Endodermal cell (in vitro differentiated cells): Measurements from ENCODE around the gene GCSAM. TPM values are rescaled to one million over a fixed set of nuclear protein-coding genes. Genes with fewer than 3 reads are reported as not detected.

ENCODE experiments used
- DNase-seq: peaks from one replicate; pipeline ENCODE4 v3.0.0-alpha.2; 2017
- H3K27ac ChIP-seq: 2 replicates; pipeline ENCODE4 v1.5.1; 2013; ENCODE audit warnings: mild to moderate bottlenecking, low read depth, low read length, moderate library complexity
- H3K27me3 ChIP-seq: 2 replicates; pipeline ENCODE4 v1.6.1; 2013; ENCODE audit warnings: mild to moderate bottlenecking, low read length, moderate library complexity; ENCODE audit not compliant: insufficient read depth, control insufficient read depth, poor library complexity, severe bottlenecking
- H3K36me3 ChIP-seq: 2 replicates; pipeline ENCODE4 v1.7.0; 2013; ENCODE audit warnings: mild to moderate bottlenecking, low read length, moderate library complexity; ENCODE audit not compliant: control insufficient read depth, insufficient read depth
- H3K4me1 ChIP-seq: one replicate; pipeline ENCODE4 v1.7.0; 2013; ENCODE audit warnings: low read length; ENCODE audit not compliant: control insufficient read depth, insufficient read depth
- H3K4me3 ChIP-seq: 2 replicates; pipeline ENCODE4 v1.5.1; 2013; ENCODE audit warnings: mild to moderate bottlenecking, low read length, moderate library complexity
- H3K9ac ChIP-seq: 2 replicates; pipeline ENCODE4 v1.6.1; 2013; ENCODE audit warnings: mild to moderate bottlenecking, low read length, moderate library complexity; ENCODE audit not compliant: poor library complexity, severe bottlenecking; ENCODE audit errors: extremely low read depth
- H3K9me3 ChIP-seq: 2 replicates; pipeline ENCODE4 v1.6.1; 2013; ENCODE audit warnings: mild to moderate bottlenecking, low read length, moderate library complexity; ENCODE audit not compliant: control insufficient read depth
- H3K27ac Mint-ChIP-seq: 2 replicates; pipeline ENCODE4 v1.8.0; 2020; ENCODE audit warnings: mixed read lengths
- H3K27me3 Mint-ChIP-seq: 2 replicates; pipeline ENCODE4 v1.8.0; 2021; ENCODE audit warnings: mild to moderate bottlenecking, mixed read lengths; ENCODE audit not compliant: insufficient read depth
- H3K36me3 Mint-ChIP-seq: 2 replicates; pipeline ENCODE4 v1.8.0; 2020; ENCODE audit warnings: low read depth, mixed read lengths
- H3K4me1 Mint-ChIP-seq: 2 replicates; pipeline ENCODE4 v1.8.0; 2020; ENCODE audit warnings: mixed read lengths
- H3K4me3 Mint-ChIP-seq: 2 replicates; pipeline ENCODE4 v1.8.0; 2020; ENCODE audit warnings: mild to moderate bottlenecking, moderate library complexity, mixed read lengths
- H3K9me3 Mint-ChIP-seq: 2 replicates; pipeline ENCODE4 v1.8.0; 2020; ENCODE audit warnings: mild to moderate bottlenecking, mixed read lengths
- CTCF ChIP-seq: fragments of 200-600 bp; sonication (generic); conservative IDR thresholded peaks from 2 replicates; pipeline ENCODE4 v1.5.0; 2021; ENCODE audit warnings: antibody characterized with exemption, mild to moderate bottlenecking
- WGBS, 2 experiments: methylation state at CpG; one replicate each; pipeline versions ENCODE4 v1.1.5 to v1.1.7; 2013; ENCODE audit warnings: missing lambda C conversion rate in 2 of 2, mixed read lengths in 1 of 2; ENCODE audit not compliant: insufficient coverage in 1 of 2, insufficient read length in 1 of 2; 5-methylcytosine and 5-hydroxymethylcytosine counted together
- total RNA-seq, 2 donors: library from RNA; stranded (reverse); fragmentation: NEBNext Ultra II Directional in 1 of 2; extraction: Animal tissue kit (Norgen Biotek cat#: 25700) in 1 of 2; gene quantifications; 2 replicates in 1 of 2; 3 replicates in 1 of 2; pipeline ENCODE4 v1.2.1, GENCODE V29; 2021

The GCSAM gene
- total RNA-seq, 2 donors from 2014 or later: not detected

GRCh38 chr3:112129925-112130637, 3.0 kb downstream of the GCSAM start:
- TF ChIP-seq CTCF: no peak
- Histone ChIP-seq H3K27ac (no peak overlapping the region), H3K4me3 (no peak overlapping the region), H3K9ac (no peak overlapping the region), H3K36me3 (no peaks in the 10 kb centered on the region), H3K4me1 (peaks cover 8% of the 10 kb centered on the region), H3K27me3 (no peaks in the 10 kb centered on the region), H3K9me3 (no peaks in the 10 kb centered on the region)
- Mint-ChIP-seq H3K4me3 (no peak overlapping the region), H3K4me1 (peaks cover 40% of the 10 kb centered on the region), H3K27me3 (no peaks in the 10 kb centered on the region), H3K27ac (no peak overlapping the region), H3K9me3 (no peaks in the 10 kb centered on the region), H3K36me3 (no peaks in the 10 kb centered on the region)
- DNase-seq: no peak
- WGBS, 2 experiments: 85 to 93% methylated on average over 3 to 4 of the region's 4 CpGs

- H3K36me3 Mint-ChIP-seq: no peaks in the 10 kb centered on the region
- H3K4me1 Mint-ChIP-seq: peaks cover 40% of the 10 kb centered on the region
- no peaks in the 10 kb centered on the region for H3K9me3 Mint-ChIP-seq
- Histone ChIP-seq H3K4me1 (peaks cover 8% of the 10 kb centered on the region), H3K27ac (no peak overlapping the region), H3K36me3 (no peaks in the 10 kb centered on the region), H3K27me3 (no peaks in the 10 kb centered on the region), H3K4me3 (no peak overlapping the region), H3K9ac (no peak overlapping the region), H3K9me3 (no peaks in the 10 kb centered on the region)
- no peak for DNase-seq
- no peaks in the 10 kb centered on the region for H3K27me3 Mint-ChIP-seq
- H3K4me3 Mint-ChIP-seq: no peak overlapping the region
- TF ChIP-seq CTCF: no peak
- no peak overlapping the region for H3K27ac Mint-ChIP-seq
- WGBS, 2 experiments: 86 to 90% methylated on average over 2 to 7 of the region's 7 CpGs
Observed at GRCh38 chr3:112128843-112129727, 4.0 kb downstream of the GCSAM start.

- H3K9ac ChIP-seq: no peak overlapping the region
- H3K27me3 Mint-ChIP-seq: no peaks in the 10 kb centered on the region
- no peaks in the 10 kb centered on the region for H3K36me3 ChIP-seq
- no peak overlapping the region for H3K27ac ChIP-seq
- no peaks in the 10 kb centered on the region for H3K9me3 Mint-ChIP-seq
- TF ChIP-seq CTCF: no peak
- H3K27ac Mint-ChIP-seq: peak overlapping the region; percentile 84
- H3K4me1 ChIP-seq: peaks cover 8% of the 10 kb centered on the region
- no peak for DNase-seq
- H3K9me3 ChIP-seq: no peaks in the 10 kb centered on the region
- H3K36me3 Mint-ChIP-seq: no peaks in the 10 kb centered on the region
- no peak overlapping the region for H3K4me3 Mint-ChIP-seq
- H3K4me3 ChIP-seq: no peak overlapping the region
- peaks cover 40% of the 10 kb centered on the region for H3K4me1 Mint-ChIP-seq
- 88 to 90% methylated on average over 8 to 10 of the region's 10 CpGs for WGBS, 2 experiments
- H3K27me3 ChIP-seq: no peaks in the 10 kb centered on the region
Observed at GRCh38 chr3:112127522-112128494, 5.2 kb downstream of the GCSAM start.
